CD4-positive, alpha-beta T cell treated with Interleukin-6 at 100 ng/mL for 8 hours (primary cell): ENCODE results near the gene NACA.
"Not testable (repeated sequence)": the region's sequence is repeated elsewhere in the genome, so short reads cannot be mapped to it uniquely, and the experiment has no call there.

Experiments
- DNase-seq: peaks from one replicate; pipeline ENCODE4 v3.0.0-alpha.2; 2020; ENCODE audit warnings: mixed read lengths, low spot score

NACA gene

GRCh38 chr12:56723889-56724700 is 1.0 kb downstream of the NACA start:
- DNase-seq: no peak

GRCh38 chr12:56723352-56723751 is 1.7 kb downstream of the NACA start:
- no peak for DNase-seq

GRCh38 chr12:56722832-56723231 is 2.3 kb downstream of the NACA start:
- no peak for DNase-seq

DNA sequence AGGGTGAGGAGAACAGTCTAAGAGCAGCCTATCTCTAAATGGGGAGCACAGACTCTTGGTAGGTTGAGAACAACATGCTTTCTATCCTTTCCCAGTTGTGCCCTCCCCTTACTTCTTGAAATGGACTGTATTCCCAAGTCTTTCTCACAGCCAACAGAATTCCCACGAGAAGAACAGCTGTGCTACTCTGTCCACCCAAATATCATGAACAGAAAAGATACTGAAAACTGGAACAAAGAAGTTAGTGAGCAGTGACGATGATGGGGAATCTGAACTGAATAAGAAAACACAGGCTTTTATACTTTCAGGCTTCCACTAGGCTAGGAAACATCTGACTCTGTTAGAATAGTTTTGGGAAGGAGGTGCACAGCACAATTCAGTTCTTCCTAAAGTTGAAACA is 3.4 kb downstream of the NACA start:
- DNase-seq: no peak

- no peak for DNase-seq
Measured at GRCh38 chr12:56721216-56721615, 3.9 kb downstream of the NACA start.

GRCh38 chr12:56720731-56721151 is 4.4 kb downstream of the NACA start:
- no peak for DNase-seq

- DNase-seq: no peak
Measured at GRCh38 chr12:56719056-56719455, 6.0 kb downstream of the NACA start.

DNA sequence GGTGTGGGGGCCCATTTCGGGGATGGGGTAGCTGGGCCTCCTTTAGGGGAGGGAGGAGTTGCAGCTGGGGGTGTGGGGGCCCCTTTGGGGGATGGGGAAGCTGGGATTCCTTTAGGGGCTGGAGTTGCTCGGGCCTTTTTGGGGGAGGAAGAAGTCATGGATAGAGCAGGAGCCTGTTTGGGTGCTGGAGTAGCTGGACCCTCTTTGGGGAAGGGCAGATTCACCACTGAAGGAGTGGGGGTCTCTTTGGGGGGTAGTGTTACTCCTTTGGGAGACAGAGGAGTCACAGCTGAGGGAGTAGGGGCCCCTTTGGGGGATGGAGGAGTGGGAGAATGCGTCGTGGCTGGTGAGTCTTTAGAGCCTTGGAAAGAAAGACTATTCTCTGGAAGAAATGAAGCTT is 6.5 kb downstream of the NACA start:
- no peak for DNase-seq

GRCh38 chr12:56718149-56718548 is 7.0 kb downstream of the NACA start:
- no peak for DNase-seq

GRCh38 chr12:56716933-56717880 is 7.9 kb downstream of the NACA start:
- no peak for DNase-seq

GRCh38 chr12:56716458-56716857 is 8.6 kb downstream of the NACA start:
- no peak for DNase-seq

DNA sequence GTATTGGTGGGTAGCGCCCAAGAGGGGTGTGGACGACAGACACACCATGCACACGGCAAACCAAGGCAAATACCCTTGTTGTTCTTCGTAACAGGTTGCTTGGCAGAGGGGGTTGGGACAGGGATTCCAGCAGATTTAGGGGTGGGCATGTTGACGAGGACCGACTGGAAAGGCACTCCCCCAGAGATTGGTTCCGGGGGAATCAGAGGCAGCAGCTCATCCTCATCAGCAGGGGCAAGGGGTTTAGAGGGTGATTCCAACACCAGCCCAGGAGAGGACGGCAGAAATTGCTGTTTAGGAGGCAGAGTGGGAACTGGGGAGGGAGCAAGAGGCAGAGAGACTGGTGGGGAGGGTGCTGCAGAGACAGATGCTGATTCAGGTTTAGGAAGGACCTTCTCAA is 9.3 kb downstream of the NACA start:
- no peak for DNase-seq

- DNase-seq: no peak
Measured at GRCh38 chr12:56714431-56714929, 10.6 kb downstream of the NACA start.

DNA sequence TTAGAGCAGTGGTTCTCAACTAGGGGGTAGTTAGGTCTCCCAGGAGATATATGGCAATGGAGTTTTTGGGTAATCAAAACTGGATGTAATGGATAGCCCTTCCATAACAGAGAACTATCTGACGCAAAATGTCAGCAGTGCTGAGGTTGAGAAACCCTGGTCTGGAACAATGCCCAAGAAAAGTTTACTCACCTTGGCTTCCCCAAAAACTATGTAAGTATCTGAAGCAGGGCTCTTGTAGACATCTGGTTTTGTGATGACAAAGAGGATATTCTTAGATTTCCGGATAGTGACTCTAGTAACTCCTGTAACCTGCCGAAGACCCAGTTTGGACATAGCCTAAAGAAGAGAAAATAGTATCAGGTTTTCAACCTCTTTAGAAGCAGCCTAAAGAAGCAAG is 11.8 kb downstream of the NACA start:
- DNase-seq: no peak

DNA sequence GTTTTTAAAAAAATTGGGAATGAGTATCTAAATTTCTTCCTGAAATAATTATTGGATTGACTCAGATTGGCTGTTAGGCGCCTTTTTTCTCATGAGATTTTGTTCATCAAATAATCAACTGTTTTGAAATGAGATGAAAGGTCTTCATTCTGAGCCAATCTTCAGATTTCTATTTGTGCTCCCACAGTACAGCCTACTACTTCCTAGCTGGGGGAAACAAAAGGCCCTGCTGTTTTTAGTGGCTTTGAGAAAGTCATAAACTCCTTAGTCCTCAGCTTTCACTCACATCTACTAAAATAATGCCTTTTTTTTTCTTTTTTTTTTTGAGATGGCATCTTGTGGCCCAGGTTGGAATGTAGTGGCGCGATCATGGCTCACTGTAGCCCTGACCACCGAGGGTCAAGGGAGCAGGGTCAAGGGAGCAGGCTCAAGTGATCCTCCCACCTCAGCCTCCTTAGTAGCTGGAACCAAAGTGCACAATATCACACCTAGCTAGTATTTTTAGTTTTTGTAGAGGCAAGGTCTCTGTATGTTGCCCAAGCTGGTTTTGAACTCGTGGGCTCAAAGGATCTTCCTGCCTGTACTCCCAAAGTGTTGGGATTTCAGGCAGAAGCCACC is 15.2 kb downstream of the NACA start:
- no peak for DNase-seq

- DNase-seq: not testable (repeated sequence)
Measured at GRCh38 chr12:56704522-56704921, 20.6 kb downstream of the NACA start.

GRCh38 chr12:56699020-56699661 is 26.0 kb downstream of the NACA start:
- no peak for DNase-seq

- DNase-seq: no peak
Measured at GRCh38 chr12:56695327-56696101, 29.6 kb downstream of the NACA start.

GRCh38 chr12:56694161-56694560 is 30.9 kb downstream of the NACA start:
- DNase-seq: no peak

- no peak for DNase-seq
Measured at GRCh38 chr12:56688846-56689109, 36.3 kb downstream of the NACA start.

DNA sequence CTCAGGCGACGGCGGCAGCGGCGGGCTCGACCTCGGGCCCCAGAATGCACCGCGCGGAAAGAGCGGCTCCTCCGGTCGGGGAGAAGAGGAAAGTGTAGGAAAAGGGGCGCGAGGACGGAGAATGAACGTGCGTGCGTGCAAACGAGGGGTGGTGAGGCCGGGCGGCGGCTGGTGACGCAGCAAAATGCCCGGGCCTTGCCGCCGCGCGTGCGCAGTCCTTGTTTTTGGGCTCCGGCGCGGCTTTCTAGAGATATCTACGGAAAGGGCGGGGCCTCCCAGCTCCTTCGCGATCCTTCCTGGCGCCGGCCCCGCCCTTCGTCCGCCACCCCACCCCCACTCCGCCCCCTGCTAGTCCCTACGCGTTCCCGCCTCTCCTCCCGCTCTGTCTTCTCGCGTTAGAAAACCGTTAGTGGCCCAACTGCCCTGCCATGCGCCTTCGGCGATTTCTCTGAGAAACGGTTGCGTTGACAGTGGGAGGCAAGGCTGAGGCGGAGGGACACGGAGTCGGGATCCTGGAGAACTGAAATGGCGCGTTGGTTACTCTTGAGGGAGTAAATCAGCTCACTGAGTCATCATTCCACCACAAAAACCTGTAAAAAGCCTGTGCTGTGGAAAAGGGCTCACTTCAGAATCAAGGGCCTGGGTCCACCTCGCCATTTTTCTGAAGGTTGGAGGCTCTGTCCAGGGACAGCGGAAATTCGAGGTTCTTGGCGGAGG is 36.8 kb downstream of the NACA start, which contains the start of gene PTGES3:
TSS of gene PTGES3 (minus strand) at position 156 of the 717 bp plus-strand sequence. CDS start 285 bp downstream, outside the sequence.
- peak; percentile 98 for DNase-seq
